ENCODE measurements around the gene TUSC2.

TUSC2 gene

DNA sequence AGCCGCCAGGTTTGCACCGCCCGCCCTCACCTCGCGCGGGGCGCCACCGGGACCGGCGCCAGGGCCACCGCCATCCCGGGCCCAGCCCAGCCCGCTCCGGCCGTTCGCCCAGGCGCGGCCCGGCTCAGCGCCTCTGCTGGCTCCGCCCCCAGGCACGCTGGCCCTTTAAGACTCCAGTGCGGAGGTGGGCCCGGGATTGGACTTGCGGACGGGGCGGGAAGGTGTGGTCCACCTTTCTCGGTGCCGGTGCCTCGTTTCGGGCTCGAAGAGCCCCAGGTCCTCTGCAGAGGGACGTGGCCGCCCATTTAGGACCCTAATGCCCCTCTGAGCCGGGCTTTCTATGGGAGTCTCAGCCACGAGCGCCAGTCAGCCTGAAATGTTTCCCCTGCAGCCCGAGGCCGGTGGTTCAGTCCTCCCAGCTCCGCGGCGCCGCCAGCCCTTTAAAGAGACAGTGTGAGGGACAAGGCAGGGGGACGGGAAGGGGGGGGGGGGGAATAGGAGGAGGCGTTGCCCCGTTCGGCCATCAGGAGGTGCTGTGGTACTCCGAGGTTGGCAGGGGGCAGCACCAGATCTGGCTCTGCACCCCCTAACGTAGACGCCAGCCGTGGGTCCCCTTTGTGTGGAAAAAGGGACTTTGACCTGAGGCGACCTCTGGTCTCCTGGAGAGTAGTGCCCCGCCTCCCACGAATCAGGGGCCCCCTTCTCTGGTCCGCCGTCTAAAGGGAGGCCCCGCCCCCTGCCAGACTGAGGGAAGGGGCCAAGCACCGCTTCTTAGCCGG is 6.5 kb downstream of the TUSC2 start:
- H3K27ac ChIP-seq (ENCODE audit: low read length), result peak overlapping the region; percentile 74
- peak overlapping the region; percentile 93 for H2AFZ ChIP-seq (ENCODE audit: low read depth, low read length)
- TF ChIP-seq CTCF (IDR thresholded peaks at IDR 0.05; ENCODE audit: low read depth, low read length) (peak; percentile 61), EZH2phosphoT487 (IDR thresholded peaks at IDR 0.05; ENCODE audit: low read depth) (no peak)
- H3K4me3 ChIP-seq (ENCODE audit: low read length), result peak overlapping the region; percentile 84
- peaks cover 23% of the 10 kb centered on the region for H3K79me2 ChIP-seq (ENCODE audit: low read length)
- H3K9ac ChIP-seq (ENCODE audit: low read length), result peak overlapping the region; percentile 86
- peaks cover 24% of the 10 kb centered on the region for H3K36me3 ChIP-seq (replicated peaks; ENCODE audit: low read depth, low read length)
- H3K27me3 ChIP-seq (ENCODE audit: low read depth, low read length), result no peaks in the 10 kb centered on the region
- peaks cover 31% of the 10 kb centered on the region for H3K4me1 ChIP-seq (ENCODE audit: low read length)
- no peaks in the 10 kb centered on the region for H4K20me1 ChIP-seq (ENCODE audit: insufficient read depth, low read length)
- peak overlapping the region; percentile 87 for H3K4me2 ChIP-seq (ENCODE audit: low read length)
- H3K9me3 ChIP-seq (ENCODE audit: insufficient read depth, low read length), result no peaks in the 10 kb centered on the region

- Histone ChIP-seq H3K27ac (ENCODE audit: low read length) (peak overlapping the region; percentile 74), H4K20me1 (ENCODE audit: insufficient read depth, low read length) (no peaks in the 10 kb centered on the region), H3K4me1 (ENCODE audit: low read length) (peaks cover 31% of the 10 kb centered on the region), H2AFZ (ENCODE audit: low read depth, low read length) (peak overlapping the region; percentile 93), H3K9me3 (ENCODE audit: insufficient read depth, low read length) (no peaks in the 10 kb centered on the region), H3K4me3 (ENCODE audit: low read length) (peak overlapping the region; percentile 84), H3K36me3 (replicated peaks; ENCODE audit: low read depth, low read length) (peaks cover 28% of the 10 kb centered on the region), H3K27me3 (ENCODE audit: low read depth, low read length) (no peaks in the 10 kb centered on the region), H3K79me2 (ENCODE audit: low read length) (peaks cover 19% of the 10 kb centered on the region), H3K9ac (ENCODE audit: low read length) (peak overlapping the region; percentile 86), H3K4me2 (ENCODE audit: low read length) (peak overlapping the region; percentile 87)
- TF ChIP-seq EZH2phosphoT487 (IDR thresholded peaks at IDR 0.05; ENCODE audit: low read depth), result no peak
- no peak for TF ChIP-seq CTCF (IDR thresholded peaks at IDR 0.05; ENCODE audit: low read depth, low read length)
These were observed 7.1 kb downstream of the TUSC2 start for GRCh38 chr3:50320853-50321335.

DNA sequence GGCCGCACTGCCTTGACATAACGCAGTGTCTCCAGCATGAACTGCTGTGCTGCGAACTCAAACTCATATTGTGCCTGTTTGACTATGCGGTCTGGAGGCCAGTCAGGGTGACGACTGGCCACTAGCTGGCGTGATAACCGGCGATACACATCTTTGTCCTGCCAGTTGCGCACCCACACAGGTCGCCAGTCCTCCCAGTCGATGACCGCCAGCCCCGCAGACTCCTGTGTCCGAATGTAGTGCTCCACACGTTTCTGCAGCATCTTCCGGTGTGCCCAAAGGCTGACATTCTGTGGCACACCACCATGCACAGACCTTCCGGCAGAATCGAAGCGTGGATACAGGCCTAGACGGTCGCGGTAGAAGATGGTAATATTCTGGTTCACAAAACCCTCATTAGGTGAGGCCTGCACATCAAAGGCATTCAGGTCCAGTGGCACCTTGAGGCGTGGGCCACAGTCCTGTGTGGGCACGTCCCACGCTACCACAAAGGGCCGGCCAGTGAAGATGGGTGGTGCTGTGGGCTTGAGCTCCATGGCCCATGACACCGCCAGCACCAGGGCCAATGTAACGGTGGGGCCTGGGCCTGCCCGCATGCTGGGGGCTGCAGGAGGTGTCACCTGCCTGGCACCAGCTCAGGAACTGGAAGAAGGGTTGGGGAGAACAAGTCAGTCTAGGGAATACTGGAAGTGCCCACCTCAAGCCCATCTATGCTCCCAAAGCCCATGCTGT is 8.0 kb downstream of the TUSC2 start:
- peak overlapping the region; percentile 86 for H3K9ac ChIP-seq (ENCODE audit: low read length)
- peak overlapping the region; percentile 87 for H3K4me2 ChIP-seq (ENCODE audit: low read length)
- H3K27me3 ChIP-seq (ENCODE audit: low read depth, low read length), result no peaks in the 10 kb centered on the region
- peak overlapping the region; percentile 84 for H3K4me3 ChIP-seq (ENCODE audit: low read length)
- H3K79me2 ChIP-seq (ENCODE audit: low read length), result peaks cover 19% of the 10 kb centered on the region
- peaks cover 31% of the 10 kb centered on the region for H3K4me1 ChIP-seq (ENCODE audit: low read length)
- no peaks in the 10 kb centered on the region for H4K20me1 ChIP-seq (ENCODE audit: insufficient read depth, low read length)
- peaks cover 26% of the 10 kb centered on the region for H3K36me3 ChIP-seq (replicated peaks; ENCODE audit: low read depth, low read length)
- no peak for TF ChIP-seq EZH2phosphoT487 (IDR thresholded peaks at IDR 0.05; ENCODE audit: low read depth)
- no peak for TF ChIP-seq CTCF (IDR thresholded peaks at IDR 0.05; ENCODE audit: low read depth, low read length)
- H3K27ac ChIP-seq (ENCODE audit: low read length), result no peak overlapping the region
- no peaks in the 10 kb centered on the region for H3K9me3 ChIP-seq (ENCODE audit: insufficient read depth, low read length)
- H2AFZ ChIP-seq (ENCODE audit: low read depth, low read length), result no peak overlapping the region

Data from OCI-LY3 (cell line).